HG03135 (cell line): Measurements from ENCODE around the gene ANKRD28.
A peak's percentile ranks its signal among the peaks of the same experiment; 100 is the strongest.
"Not testable (repeated sequence)": the region's sequence is repeated elsewhere in the genome, so short reads cannot be mapped to it uniquely, and the experiment has no call there.

Experiments used
- ATAC-seq: cut with Tn5 transposase; IDR thresholded peaks from one replicate; pipeline ENCODE4 v1.9.1; 2021; ENCODE audit warnings: mild to moderate bottlenecking, moderate library complexity; ENCODE audit not compliant: unreplicated experiment

ANKRD28 gene

GRCh38 chr3:15797642-15798303 is at the start of gene ANKRD28:
ANKRD28 (minus strand) TSS chr3:15797979; CDS start chr3:15796521, 1,458 bp downstream.
- ATAC-seq, result no peak

- no peak for ATAC-seq
Measured at GRCh38 chr3:15847239-15847638, 49.5 kb upstream of the ANKRD28 start.

GRCh38 chr3:15846606-15847005 is 48.8 kb upstream of the ANKRD28 start:
- no peak for ATAC-seq

GRCh38 chr3:15845475-15845874 is 47.7 kb upstream of the ANKRD28 start:
- peak; percentile 64 for ATAC-seq

- no peak for ATAC-seq
Measured at GRCh38 chr3:15844889-15845288, 47.1 kb upstream of the ANKRD28 start.

GRCh38 chr3:15841091-15841973 is 43.6 kb upstream of the ANKRD28 start:
- ATAC-seq, result not testable (repeated sequence)

- ATAC-seq, result no peak
Measured at GRCh38 chr3:15839568-15839967, 41.8 kb upstream of the ANKRD28 start.

GRCh38 chr3:15831927-15832326 is 34.1 kb upstream of the ANKRD28 start:
- no peak for ATAC-seq

GRCh38 chr3:15825016-15825415 is 27.2 kb upstream of the ANKRD28 start:
- no peak for ATAC-seq

- no peak for ATAC-seq
Measured at GRCh38 chr3:15823092-15823491, 25.3 kb upstream of the ANKRD28 start.

- ATAC-seq, result no peak
Measured at GRCh38 chr3:15822281-15822680, 24.5 kb upstream of the ANKRD28 start.

GRCh38 chr3:15820911-15821310 is 23.1 kb upstream of the ANKRD28 start:
- no peak for ATAC-seq

- no peak for ATAC-seq
Measured at GRCh38 chr3:15819576-15819975, 21.8 kb upstream of the ANKRD28 start.

- ATAC-seq, result no peak
Measured at GRCh38 chr3:15819043-15819442, 21.3 kb upstream of the ANKRD28 start.

- ATAC-seq, result no peak
Measured at GRCh38 chr3:15815696-15816095, 17.9 kb upstream of the ANKRD28 start.

- ATAC-seq, result not testable (repeated sequence)
Measured at GRCh38 chr3:15813079-15813478, 15.3 kb upstream of the ANKRD28 start.

- no peak for ATAC-seq
Measured at GRCh38 chr3:15812183-15812582, 14.4 kb upstream of the ANKRD28 start.

- ATAC-seq, result peak; percentile 34
Measured at GRCh38 chr3:15810702-15811101, 12.9 kb upstream of the ANKRD28 start.

GRCh38 chr3:15809313-15809712 is 11.5 kb upstream of the ANKRD28 start:
- ATAC-seq, result no peak

- no peak for ATAC-seq
Measured at GRCh38 chr3:15808679-15809310, 11.0 kb upstream of the ANKRD28 start.

- peak; percentile 57 for ATAC-seq
Measured at GRCh38 chr3:15805756-15806266, 8.0 kb upstream of the ANKRD28 start.
